GM06990 (cell line): ENCODE results near the gene HHIPL2.
"Not testable (repeated sequence)": the region's sequence is repeated elsewhere in the genome, so short reads cannot be mapped to it uniquely, and the experiment has no call there.

Source experiments
- DNase-seq: peaks from one replicate; pipeline ENCODE4 v3.0.0-alpha.2; 2011; ENCODE audit not compliant: insufficient read length; ENCODE audit errors: extremely low read depth
- H3K27me3 ChIP-seq: replicated peaks from 2 replicates; pipeline ENCODE4 v1.6.0; 2011; ENCODE audit warnings: low read length; ENCODE audit not compliant: control insufficient read depth, insufficient read depth
- H3K36me3 ChIP-seq: 2 replicates; pipeline ENCODE4 v1.5.1; 2011; ENCODE audit warnings: low read length; ENCODE audit not compliant: control insufficient read depth, insufficient read depth
- H3K4me3 ChIP-seq: replicated peaks from 2 replicates; pipeline ENCODE4 v1.5.1; 2011; ENCODE audit warnings: low read depth, mild to moderate bottlenecking, control low read depth, low read length
- TF ChIP-seq, protein P1 (sequence below): IDR thresholded peaks from 2 replicates; pipeline ENCODE4 v1.5.1; 2011; ENCODE audit warnings: low read length, control low read depth, mild to moderate bottlenecking, inconsistent platforms; ENCODE audit not compliant: insufficient read depth, poor library complexity, severe bottlenecking

The HHIPL2 gene

DNA sequence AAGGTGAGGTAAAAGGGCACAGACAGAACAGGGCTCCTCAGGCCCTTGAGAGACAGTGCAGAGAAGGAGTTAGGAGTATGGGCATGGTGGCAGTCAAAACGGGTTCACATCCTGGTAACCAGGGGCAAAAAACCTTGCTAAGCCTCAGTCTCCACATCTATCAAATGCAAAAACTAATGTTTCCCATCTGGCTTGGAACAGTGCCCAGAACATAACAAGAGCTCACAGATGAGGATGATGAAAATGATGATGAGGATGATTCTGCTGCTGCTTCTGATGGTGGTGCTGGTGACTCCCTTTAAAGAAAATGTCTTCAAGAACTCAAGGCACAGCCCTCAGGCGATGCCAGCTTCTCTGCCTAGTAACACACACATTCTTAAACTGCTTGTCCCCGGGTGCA, 24.1 kb downstream of the HHIPL2 start:
- peaks cover 1% of the 10 kb centered on the region for H3K27me3 ChIP-seq
- TF ChIP-seq, protein P1, sequence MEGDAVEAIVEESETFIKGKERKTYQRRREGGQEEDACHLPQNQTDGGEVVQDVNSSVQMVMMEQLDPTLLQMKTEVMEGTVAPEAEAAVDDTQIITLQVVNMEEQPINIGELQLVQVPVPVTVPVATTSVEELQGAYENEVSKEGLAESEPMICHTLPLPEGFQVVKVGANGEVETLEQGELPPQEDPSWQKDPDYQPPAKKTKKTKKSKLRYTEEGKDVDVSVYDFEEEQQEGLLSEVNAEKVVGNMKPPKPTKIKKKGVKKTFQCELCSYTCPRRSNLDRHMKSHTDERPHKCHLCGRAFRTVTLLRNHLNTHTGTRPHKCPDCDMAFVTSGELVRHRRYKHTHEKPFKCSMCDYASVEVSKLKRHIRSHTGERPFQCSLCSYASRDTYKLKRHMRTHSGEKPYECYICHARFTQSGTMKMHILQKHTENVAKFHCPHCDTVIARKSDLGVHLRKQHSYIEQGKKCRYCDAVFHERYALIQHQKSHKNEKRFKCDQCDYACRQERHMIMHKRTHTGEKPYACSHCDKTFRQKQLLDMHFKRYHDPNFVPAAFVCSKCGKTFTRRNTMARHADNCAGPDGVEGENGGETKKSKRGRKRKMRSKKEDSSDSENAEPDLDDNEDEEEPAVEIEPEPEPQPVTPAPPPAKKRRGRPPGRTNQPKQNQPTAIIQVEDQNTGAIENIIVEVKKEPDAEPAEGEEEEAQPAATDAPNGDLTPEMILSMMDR: no peak
- no peaks in the 10 kb centered on the region for H3K36me3 ChIP-seq
- no peak for DNase-seq
- H3K4me3 ChIP-seq: no peak overlapping the region

DNA sequence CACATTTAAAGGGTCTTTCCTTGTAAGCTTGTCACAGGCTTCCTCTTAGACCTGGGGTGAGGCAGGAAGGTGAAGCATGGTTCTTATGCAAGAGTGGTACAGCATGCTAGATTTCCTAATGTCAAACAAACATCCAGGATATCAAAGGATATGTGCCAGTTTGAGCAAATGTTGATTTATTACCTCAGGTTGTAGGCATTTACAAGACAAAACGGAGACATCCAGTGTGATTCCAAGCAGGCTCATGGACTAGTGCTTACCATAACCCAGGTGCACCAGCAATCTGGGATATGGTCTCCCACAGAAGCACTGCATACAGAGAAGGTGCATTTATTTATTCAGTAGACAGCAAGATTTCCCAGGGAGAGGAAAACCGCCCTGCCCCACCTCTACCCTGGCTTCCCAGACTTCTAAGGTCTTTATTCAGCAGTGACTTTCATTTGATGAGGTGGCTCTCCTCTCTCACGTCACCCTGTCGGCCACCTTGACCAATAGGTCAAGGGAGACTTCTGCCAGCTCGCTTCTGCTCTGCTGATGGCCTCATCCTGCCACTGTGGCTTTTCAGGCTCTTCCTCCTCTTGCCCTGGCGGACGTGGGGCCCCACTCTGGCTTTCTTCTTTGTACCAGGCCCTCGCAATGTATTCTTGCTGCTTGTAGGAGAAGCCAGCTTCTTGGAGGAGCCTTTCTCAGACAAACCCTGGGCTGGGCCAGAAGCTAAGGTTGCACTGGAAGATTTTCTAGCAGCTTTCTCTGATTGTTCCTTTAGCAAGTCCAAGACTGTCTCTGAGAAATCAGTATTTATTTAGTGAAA, 25.6 kb downstream of the HHIPL2 start:
- H3K36me3 ChIP-seq: no peaks in the 10 kb centered on the region
- peaks cover 1% of the 10 kb centered on the region for H3K27me3 ChIP-seq
- TF ChIP-seq, protein P1: no peak
- no peak overlapping the region for H3K4me3 ChIP-seq
- no peak for DNase-seq

DNA sequence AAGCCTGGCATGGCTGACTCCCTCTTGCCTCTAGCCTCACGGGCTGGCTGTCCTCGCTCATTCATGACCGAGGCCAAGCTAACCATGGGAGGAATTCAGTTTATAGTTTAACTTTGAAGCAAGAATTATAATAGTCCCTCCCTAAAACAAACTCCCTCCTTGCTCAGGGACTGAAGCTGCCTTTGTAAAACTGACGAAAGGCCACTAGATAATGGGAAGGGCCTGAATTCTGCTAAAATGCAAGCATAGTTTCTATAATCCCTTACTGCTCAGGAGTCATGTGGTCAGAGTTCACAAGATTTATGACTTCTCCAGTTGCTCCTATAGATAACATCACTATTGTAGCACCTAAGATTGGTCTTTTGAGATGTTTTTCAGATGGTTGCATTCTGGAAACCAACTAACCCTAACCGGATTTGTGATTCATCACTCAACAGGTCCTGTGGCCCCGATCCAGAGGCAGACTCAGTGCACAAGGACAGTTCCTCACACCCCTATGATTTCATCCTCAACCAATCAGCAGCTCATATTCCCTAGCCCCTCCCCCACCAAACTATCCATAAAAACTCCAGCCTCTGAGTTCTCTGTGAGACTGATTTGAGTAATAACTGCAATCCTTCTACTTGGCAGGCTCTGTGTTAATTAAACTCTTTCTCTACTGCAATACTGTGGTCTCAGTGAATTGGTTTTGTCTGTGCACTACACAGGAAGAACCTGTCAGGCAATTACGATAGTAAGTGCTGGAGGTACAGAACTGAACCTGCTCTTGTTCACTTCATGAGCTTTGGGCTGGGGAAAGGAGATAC, 26.4 kb downstream of the HHIPL2 start:
- DNase-seq: no peak
- TF ChIP-seq, protein P1: no peak
- peaks cover 1% of the 10 kb centered on the region for H3K27me3 ChIP-seq
- no peaks in the 10 kb centered on the region for H3K36me3 ChIP-seq
- H3K4me3 ChIP-seq: no peak overlapping the region

DNA sequence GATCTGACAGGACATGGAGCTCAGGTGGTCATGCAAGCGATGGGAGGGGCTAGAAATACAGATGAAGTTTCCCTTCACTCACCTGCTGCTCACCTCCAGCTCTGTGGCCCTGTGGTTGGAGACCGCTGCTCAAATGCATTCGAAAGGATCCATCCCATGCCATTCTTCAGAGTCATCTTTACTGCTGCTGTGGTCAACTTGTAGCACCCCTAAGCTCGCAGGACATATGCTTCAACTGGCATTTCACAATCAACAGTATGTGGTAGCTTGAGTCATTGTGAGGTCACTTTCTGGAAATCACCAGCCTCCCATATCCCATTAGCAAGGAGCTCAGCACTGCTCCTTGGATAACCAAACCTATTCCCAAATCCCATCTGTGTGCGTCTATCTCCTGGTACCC, 58.4 kb downstream of the HHIPL2 start:
- not testable (repeated sequence) for DNase-seq, H3K27me3 ChIP-seq, H3K4me3 ChIP-seq, H3K36me3 ChIP-seq

DNA sequence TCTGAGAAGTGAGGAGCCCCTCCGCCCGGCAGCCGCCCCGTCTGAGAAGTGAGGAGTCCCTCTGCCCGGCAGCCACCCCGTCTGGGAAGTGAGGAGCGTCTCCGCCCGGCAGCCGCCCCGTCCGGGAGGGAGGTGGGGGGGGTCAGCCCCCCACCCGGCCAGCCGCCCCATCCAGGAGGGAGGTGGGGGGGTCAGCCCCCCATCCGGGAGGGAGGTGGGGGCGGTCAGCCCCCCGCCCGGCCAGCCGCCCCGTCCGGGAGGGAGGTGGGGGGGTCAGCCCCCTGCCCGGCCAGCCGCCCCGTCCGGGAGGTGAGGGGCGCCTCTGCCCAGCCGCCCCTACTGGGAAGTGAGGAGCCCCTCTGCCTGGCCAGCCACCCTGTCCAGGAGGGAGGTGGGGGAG, 60.1 kb downstream of the HHIPL2 start:
- H3K36me3 ChIP-seq, H3K27me3 ChIP-seq, DNase-seq, H3K4me3 ChIP-seq: not testable (repeated sequence)

DNA sequence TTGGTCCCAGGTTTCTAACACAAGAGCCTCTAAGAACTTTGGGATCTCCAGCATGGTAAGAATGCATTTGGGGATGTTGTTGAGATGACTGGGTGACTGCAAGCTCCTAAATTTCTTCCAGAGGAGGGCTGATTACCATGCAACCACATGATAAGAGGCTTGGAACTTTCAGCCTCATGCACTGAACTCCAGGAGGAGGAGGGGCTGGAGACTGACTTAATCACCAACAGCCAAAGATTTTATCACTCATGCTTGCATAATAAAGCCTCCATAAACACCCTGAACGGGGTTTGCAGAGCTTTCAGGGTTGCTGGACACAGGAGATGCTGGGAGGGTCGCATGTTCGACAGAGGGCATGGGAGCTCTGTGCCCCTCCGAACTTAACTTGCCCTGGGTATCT, 63.9 kb downstream of the HHIPL2 start:
- not testable (repeated sequence) for H3K36me3 ChIP-seq, DNase-seq, H3K27me3 ChIP-seq, H3K4me3 ChIP-seq

DNA sequence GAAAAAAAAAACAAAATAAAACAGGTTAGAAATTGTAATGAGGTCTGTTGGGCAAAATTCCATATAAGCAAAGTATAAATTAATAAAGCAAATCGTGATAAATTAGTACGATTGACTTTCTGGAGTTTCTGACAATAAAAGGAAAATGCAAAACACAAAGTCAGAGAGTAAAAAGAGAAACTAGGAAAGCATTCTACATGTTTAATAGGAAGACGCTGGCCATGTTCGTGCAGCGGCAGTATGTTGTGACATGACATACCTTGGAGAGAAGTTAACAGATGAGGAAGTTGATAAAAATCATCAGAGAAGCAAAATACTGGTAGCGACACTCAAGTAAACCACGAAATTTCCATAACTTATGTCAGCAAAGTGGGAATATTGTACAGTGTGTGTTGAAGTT, 68.3 kb downstream of the HHIPL2 start:
- not testable (repeated sequence) for H3K4me3 ChIP-seq, DNase-seq, H3K27me3 ChIP-seq, H3K36me3 ChIP-seq

DNA sequence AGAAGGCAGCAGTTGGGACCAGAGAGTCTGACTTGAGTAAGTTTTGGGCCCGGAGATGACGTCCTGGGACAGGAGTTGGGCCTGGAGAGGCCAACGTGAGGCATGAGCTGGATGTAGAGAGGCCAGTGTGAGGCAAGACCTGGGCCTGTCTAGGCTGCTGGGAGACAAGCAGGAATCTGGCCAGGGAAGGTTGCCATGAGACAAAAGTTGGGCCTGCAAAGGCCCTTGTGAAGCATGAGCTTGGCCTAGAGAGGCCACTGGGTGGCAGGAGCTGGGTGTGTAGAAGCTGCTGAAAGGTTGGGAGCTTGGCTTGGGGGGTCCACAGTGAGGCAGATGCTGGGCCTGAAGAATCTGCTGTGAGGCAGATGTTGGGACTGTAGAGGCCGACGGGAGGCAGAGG, 71.5 kb downstream of the HHIPL2 start:
- not testable (repeated sequence) for DNase-seq

DNA sequence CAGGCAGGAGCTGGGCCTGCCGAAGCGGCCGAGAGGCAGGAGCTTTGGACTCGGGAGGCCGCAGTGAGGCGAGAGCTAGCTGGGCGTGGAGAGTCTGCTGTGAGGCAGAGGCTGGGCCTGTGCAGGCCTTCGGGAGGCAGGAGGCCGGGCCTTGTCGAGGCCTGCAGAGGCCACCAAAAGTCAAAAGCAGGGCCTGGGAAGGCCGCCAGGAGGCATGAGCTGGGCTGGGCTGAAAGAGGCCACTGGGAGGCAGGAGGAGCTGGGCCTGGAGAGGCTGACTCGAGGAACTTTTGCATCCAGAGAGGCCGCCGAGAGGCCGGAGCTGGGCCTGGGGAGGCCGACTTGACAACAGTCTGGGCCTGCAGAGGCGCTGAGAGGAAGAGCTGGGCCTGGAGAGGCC, 74.2 kb downstream of the HHIPL2 start:
- not testable (repeated sequence) for DNase-seq, H3K4me3 ChIP-seq, H3K27me3 ChIP-seq, H3K36me3 ChIP-seq

More for the DNA sequence above, 71.5 kb downstream of the HHIPL2 start:
- not testable (repeated sequence) for H3K27me3 ChIP-seq, H3K36me3 ChIP-seq, H3K4me3 ChIP-seq

DNA sequence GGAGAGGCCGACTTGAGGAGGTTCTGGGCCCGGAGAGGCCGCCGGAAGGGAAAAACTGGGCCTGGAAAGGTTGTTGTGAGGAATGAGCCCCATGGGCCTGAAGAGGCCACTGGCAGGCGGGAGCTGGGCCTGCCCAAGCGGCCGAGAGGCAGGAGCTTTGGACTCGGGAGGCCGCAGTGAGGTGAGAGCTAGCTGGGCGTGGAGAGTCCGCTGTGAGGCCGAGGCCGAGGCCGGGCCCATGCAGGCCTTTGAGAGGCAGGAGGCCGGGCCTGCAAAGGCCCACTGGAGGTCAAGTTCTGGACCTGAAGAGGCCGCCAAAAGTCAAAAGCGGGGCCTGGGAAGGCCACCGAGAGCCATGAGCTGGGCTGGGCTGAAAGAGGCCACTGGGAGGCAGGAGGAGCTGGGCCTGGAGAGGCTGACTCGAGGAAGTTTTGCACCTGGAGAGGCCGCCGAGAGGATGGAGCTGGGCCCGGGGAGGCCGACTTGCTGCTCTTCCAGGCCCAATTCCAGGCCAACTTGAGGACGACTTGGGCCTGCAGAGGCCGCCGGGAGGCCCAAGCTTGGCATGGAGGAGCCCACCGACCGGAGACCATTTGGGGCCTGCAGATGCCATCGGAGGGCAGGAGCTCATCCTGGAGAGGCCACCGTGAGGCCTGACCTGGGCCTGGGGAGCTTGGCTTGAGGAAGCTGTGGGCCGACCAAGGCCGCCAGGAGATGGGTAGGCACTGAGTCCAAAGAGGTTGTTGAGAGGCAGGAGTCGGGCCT, 74.9 kb downstream of the HHIPL2 start:
- DNase-seq, H3K36me3 ChIP-seq, H3K4me3 ChIP-seq, H3K27me3 ChIP-seq: not testable (repeated sequence)
